ENCODE data around the gene SPOCK3. TPM values are rescaled to one million over a fixed set of nuclear protein-coding genes. Genes with fewer than 3 reads are reported as not detected.

The SPOCK3 gene
- total and polyA plus RNA-seq, 11 donors: 0.06 to 3.0 (median 1.1) TPM; not detected in 1

GRCh38 chr4:166688835-166689234 lies 545.5 kb downstream of the SPOCK3 start:
- no peak for ATAC-seq
- intact Hi-C loops (cut with DNase I): no loop called here

GRCh38 chr4:166687828-166688227 lies 546.5 kb downstream of the SPOCK3 start:
- no peak overlapping the region for H3K27ac ChIP-seq
- DNase-seq: no peak
- H3K4me3 ChIP-seq: no peak overlapping the region
- TF ChIP-seq CTCF (IDR thresholded peaks at IDR 0.05) (no peak), POLR2A (IDR thresholded peaks at IDR 0.05) (no peak)
- H3K27me3 ChIP-seq: no peaks in the 10 kb centered on the region
- no peaks in the 10 kb centered on the region for H3K4me1 ChIP-seq
- H3K36me3 ChIP-seq: no peaks in the 10 kb centered on the region
- WGBS, 4 donors: 69 to 83% (median 74%) methylated on average over 1 of the region's 1 CpG
- no peak for ATAC-seq
- intact Hi-C loops (cut with DNase I): no loop called here
- no peaks in the 10 kb centered on the region for H3K9me3 ChIP-seq

More at GRCh38 chr4:166688835-166689234, 545.5 kb downstream of the SPOCK3 start:
- Histone ChIP-seq H3K27ac (no peak overlapping the region), H3K4me1 (no peaks in the 10 kb centered on the region), H3K4me3 (no peak overlapping the region), H3K9me3 (no peaks in the 10 kb centered on the region), H3K27me3 (no peaks in the 10 kb centered on the region), H3K36me3 (no peaks in the 10 kb centered on the region)
- DNase-seq: no peak
- no peak for TF ChIP-seq POLR2A (IDR thresholded peaks at IDR 0.05)
- no peak for TF ChIP-seq CTCF (IDR thresholded peaks at IDR 0.05)
- WGBS, 4 donors: 52 to 62% (median 58%) methylated on average over 2 of the region's 2 CpGs
